Transverse colon (tissue), 4 donors: Measurements from ENCODE around the gene CHAT.

Experiments
- CTCF ChIP-seq, 5 experiments: fragments of 200-600 bp in 3 of 5; fragments of 450-650 bp in 2 of 5; sonication (generic) in 3 of 5; IDR thresholded peaks; 1 replicate in 2 of 5; 2 replicates in 3 of 5; pipeline ENCODE4 v1.5.1; 2016 to 2017; ENCODE audit warnings: antibody characterized with exemption in 5 of 5, inconsistent platforms in 3 of 5, mild to moderate bottlenecking in 2 of 5, moderate library complexity in 1 of 5
- POLR2A ChIP-seq: fragments of 450-650 bp; IDR thresholded peaks from one replicate; pipeline ENCODE4 v1.6.1; 2016; ENCODE audit warnings: antibody characterized with exemption, mild to moderate bottlenecking, moderate library complexity
- POLR2AphosphoS5 ChIP-seq, 3 donors: sonication (generic); formaldehyde crosslinking; IDR thresholded peaks; one replicate each; pipeline ENCODE4 v1.6.1; 2016; ENCODE audit warnings: antibody characterized with exemption in 3 of 3

GRCh38 chr10:49579621-49580020, 34.2 kb upstream of the CHAT start:
- peak in 1 of 3 donors; percentile 20 for TF ChIP-seq POLR2AphosphoS5 (IDR thresholded peaks at IDR 0.05)
- TF ChIP-seq CTCF (IDR thresholded peaks at IDR 0.05): no peak
- TF ChIP-seq POLR2A: no peak
